Measurements from ENCODE around the gene CNTN1.

- TF ChIP-seq CTCF (IDR thresholded peaks at IDR 0.05 in 2 of 3, conservative IDR thresholded peaks at IDR 0.05 in 1 of 3; ENCODE audit: insufficient read depth in 2 of 3, low read depth in 1 of 3, low read length in 3 of 3) (no peak), HLTF (IDR thresholded peaks at IDR 0.05) (no peak), USF1 (CRISPR knock-in tag; IDR thresholded peaks at IDR 0.05) (no peak), ZNF23 (CRISPR knock-in tag; IDR thresholded peaks at IDR 0.05) (no peak), POLR2AphosphoS5 (IDR thresholded peaks at IDR 0.05; ENCODE audit: control insufficient read depth, insufficient read depth, low read depth, low read length) (no peak), TAF1 (IDR thresholded peaks at IDR 0.05; ENCODE audit: control insufficient read depth, extremely low read depth, insufficient read depth, low read length, severe bottlenecking) (no peak), RBM22 (IDR thresholded peaks at IDR 0.05; ENCODE audit: low read depth, low read length, poor library complexity, severe bottlenecking) (no peak), SIN3A (IDR thresholded peaks at IDR 0.05; ENCODE audit: borderline replicate concordance in 2 of 2, control insufficient read depth in 1 of 2, low read depth in 2 of 2, low read length in 2 of 2) (no peak), POLR2G (IDR thresholded peaks at IDR 0.05; ENCODE audit: low read depth, low read length) (no peak), USF2 (CRISPR knock-in tag; IDR thresholded peaks at IDR 0.05) (no peak)
Measured at GRCh38 chr12:41019461-41019860, 327.2 kb downstream of the CNTN1 start.
